ENCODE measurements around the gene RAB7A.

DNA sequence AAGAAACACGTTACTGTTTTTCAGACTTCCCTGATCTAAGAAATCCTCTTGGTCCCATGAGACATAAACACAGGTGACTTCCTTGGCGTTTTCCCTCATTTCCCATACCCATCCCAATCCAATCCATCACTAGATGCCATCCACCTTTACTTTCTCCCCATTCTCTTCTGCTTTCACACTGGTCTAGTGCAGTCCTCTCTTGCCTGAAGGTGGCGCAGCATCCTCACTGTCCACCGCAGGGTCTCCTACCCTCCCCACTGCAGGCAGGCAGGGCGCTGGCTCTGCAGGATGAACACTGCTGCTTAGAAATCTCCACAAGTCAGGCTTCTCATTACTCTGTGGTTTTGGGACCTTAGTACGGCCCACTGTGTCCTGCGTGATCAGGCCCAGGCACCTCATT is 58.2 kb downstream of the RAB7A start:
- TF ChIP-seq, protein P1, sequence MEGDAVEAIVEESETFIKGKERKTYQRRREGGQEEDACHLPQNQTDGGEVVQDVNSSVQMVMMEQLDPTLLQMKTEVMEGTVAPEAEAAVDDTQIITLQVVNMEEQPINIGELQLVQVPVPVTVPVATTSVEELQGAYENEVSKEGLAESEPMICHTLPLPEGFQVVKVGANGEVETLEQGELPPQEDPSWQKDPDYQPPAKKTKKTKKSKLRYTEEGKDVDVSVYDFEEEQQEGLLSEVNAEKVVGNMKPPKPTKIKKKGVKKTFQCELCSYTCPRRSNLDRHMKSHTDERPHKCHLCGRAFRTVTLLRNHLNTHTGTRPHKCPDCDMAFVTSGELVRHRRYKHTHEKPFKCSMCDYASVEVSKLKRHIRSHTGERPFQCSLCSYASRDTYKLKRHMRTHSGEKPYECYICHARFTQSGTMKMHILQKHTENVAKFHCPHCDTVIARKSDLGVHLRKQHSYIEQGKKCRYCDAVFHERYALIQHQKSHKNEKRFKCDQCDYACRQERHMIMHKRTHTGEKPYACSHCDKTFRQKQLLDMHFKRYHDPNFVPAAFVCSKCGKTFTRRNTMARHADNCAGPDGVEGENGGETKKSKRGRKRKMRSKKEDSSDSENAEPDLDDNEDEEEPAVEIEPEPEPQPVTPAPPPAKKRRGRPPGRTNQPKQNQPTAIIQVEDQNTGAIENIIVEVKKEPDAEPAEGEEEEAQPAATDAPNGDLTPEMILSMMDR (conservative IDR thresholded peaks at IDR 0.05; ENCODE audit: low read depth, low read length), result peak; percentile 73
- no peak for TF ChIP-seq EZH2 (IDR thresholded peaks at IDR 0.05; ENCODE audit: borderline replicate concordance, low read depth, low read length, poor library complexity, severe bottlenecking)
